ENCODE measurements around the gene TRIM7.

GRCh38 chr5:181236471-181236870 lies 31.5 kb upstream of the TRIM7 start:
- no peak for TF ChIP-seq CTCF (conservative IDR thresholded peaks at IDR 0.05)
- no peak for TF ChIP-seq ZFX (IDR thresholded peaks at IDR 0.05)

Data from C4-2B (cell line).